Ascending aorta (tissue), 2 donors: ENCODE measurements around the gene ITGA11. TPM values are rescaled to one million over a fixed set of nuclear protein-coding genes. Genes with fewer than 3 reads are reported as not detected.

Experiments
- DNase-seq, 2 donors: peaks; one replicate each; pipeline ENCODE4 v3.0.0-alpha.2; 2019; ENCODE audit warnings: low spot score in 2 of 2
- H3K27ac ChIP-seq, 2 donors: fragments of 200-600 bp; sonication (generic); one replicate each; pipeline ENCODE4 v1.5.1; 2016 to 2017; ENCODE audit warnings: mild to moderate bottlenecking in 1 of 2
- H3K27me3 ChIP-seq: fragments of 200-600 bp; sonication (generic); one replicate; pipeline ENCODE4 v1.5.1; 2017
- H3K36me3 ChIP-seq, 2 donors: fragments of 200-600 bp; sonication (generic); one replicate each; pipeline ENCODE4 v1.5.1; 2016
- H3K4me1 ChIP-seq, 2 donors: fragments of 200-600 bp; sonication (generic); one replicate each; pipeline ENCODE4 v1.5.1; 2016 to 2017; ENCODE audit warnings: mild to moderate bottlenecking in 1 of 2
- H3K4me3 ChIP-seq, 2 donors: fragments of 200-600 bp; sonication (generic); one replicate each; pipeline ENCODE4 v1.5.1; 2016 to 2017; ENCODE audit warnings: mild to moderate bottlenecking in 1 of 2
- H3K9me3 ChIP-seq, 2 donors: fragments of 200-600 bp; sonication (generic); one replicate each; pipeline ENCODE4 v1.5.1; 2016
- intact Hi-C: fragments of 100-400 bp; cut with DNase I; formaldehyde crosslinking; loops from one replicate; pipeline ENCODE4 v1.15.1; 2023
- total RNA-seq: library from RNA; depleted of rRNA; stranded (reverse); fragments of >200 nt; gene quantifications from one replicate; pipeline ENCODE4 v1.1.0, GENCODE V29; 2016
- TF ChIP-seq, protein P1 (sequence below), 3 experiments: fragments of 200-600 bp in 2 of 3; fragments of 450-650 bp in 1 of 3; sonication (generic) in 2 of 3; IDR thresholded peaks; one replicate each; pipeline ENCODE4 v1.5.1; 2016 to 2019; ENCODE audit warnings: antibody characterized with exemption in 3 of 3, mild to moderate bottlenecking in 1 of 3, moderate library complexity in 1 of 3

ITGA11 gene
- total RNA-seq, 1 donor from 2014 or later = 136 TPM

DNA sequence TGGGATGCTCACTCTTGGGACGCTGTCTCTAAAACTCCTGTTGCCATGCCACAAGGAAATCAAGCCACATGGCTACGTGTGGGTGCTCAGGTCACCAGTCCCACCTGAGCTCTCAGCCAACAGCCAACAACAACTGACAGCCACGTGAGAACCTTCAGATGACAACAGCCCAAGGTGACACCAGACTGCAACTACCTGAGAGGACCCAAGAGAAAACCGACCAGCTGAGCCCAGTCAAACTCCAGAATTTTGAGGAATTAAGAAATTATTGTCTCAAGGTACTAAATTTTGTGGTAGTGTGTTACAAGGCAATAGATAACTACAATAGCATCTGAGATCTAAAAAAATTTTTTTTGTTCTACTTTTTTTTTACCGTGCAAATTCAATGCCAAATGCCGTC, 75.2 kb downstream of the ITGA11 start:
- TF ChIP-seq, protein P1, sequence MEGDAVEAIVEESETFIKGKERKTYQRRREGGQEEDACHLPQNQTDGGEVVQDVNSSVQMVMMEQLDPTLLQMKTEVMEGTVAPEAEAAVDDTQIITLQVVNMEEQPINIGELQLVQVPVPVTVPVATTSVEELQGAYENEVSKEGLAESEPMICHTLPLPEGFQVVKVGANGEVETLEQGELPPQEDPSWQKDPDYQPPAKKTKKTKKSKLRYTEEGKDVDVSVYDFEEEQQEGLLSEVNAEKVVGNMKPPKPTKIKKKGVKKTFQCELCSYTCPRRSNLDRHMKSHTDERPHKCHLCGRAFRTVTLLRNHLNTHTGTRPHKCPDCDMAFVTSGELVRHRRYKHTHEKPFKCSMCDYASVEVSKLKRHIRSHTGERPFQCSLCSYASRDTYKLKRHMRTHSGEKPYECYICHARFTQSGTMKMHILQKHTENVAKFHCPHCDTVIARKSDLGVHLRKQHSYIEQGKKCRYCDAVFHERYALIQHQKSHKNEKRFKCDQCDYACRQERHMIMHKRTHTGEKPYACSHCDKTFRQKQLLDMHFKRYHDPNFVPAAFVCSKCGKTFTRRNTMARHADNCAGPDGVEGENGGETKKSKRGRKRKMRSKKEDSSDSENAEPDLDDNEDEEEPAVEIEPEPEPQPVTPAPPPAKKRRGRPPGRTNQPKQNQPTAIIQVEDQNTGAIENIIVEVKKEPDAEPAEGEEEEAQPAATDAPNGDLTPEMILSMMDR (IDR thresholded peaks at IDR 0.05) = no peak
- Histone ChIP-seq H3K4me3 (no peak overlapping the region), H3K27ac (peak overlapping the region; percentile 96 to 98), H3K36me3 (peaks cover 22 to 38% of the 10 kb centered on the region in 2 donors), H3K4me1 (peaks cover 10 to 59% of the 10 kb centered on the region in 2 donors), H3K27me3 (no peaks in the 10 kb centered on the region), H3K9me3 (no peaks in the 10 kb centered on the region)
- intact Hi-C loops = no loop called here
- no peak for DNase-seq

DNA sequence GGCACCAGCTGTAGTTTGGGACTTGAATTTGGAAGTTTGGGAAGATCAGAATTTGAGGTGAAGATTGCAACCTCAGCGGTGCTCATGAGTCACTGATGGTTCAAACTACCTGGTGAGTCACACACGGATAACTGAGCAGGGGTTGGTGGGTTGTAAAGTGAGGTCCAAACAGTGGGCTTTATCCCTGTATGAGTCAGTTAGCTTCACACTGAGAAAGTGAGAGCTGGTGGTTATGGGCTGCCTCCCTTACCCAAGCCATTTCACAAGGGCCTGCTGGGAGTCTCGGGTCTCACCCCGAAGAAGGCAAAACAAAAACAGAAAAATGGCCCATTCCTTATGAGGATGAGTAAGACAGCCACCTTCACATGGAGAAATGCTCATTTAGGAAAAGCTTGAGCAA, 77.0 kb downstream of the ITGA11 start:
- no peak overlapping the region for H3K4me3 ChIP-seq
- H3K9me3 ChIP-seq = no peaks in the 10 kb centered on the region
- TF ChIP-seq, protein P1 (IDR thresholded peaks at IDR 0.05) = no peak
- H3K27ac ChIP-seq = peak overlapping the region; percentile 96 to 98
- DNase-seq = no peak
- H3K27me3 ChIP-seq = no peaks in the 10 kb centered on the region
- intact Hi-C loops = loop anchor here (5.0 kb wide), 1 partner anchor 132 kb away; no protein-coding TSS in a partner anchor
- H3K36me3 ChIP-seq = peaks cover 28 to 43% of the 10 kb centered on the region in 2 donors
- peaks cover 9 to 60% of the 10 kb centered on the region in 2 donors for H3K4me1 ChIP-seq

DNA sequence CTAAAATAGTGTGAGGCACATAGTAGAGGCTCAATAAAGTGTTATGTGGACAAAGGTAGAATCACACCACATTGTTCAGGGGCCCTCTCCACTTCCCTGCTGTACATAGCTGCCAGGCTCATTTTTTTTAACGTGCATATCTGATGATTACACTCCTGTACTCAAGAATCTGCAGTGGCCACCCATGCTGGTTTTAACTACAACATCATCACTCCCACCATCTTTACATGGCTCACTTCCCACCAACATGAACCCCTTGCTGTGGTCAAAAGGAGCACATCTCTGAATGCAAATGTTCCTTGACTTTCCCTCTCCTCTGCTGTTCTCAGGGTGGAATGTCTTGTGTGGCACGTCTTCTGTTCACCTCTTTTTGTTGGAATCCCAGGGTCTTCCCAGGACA, 77.7 kb downstream of the ITGA11 start:
- H3K4me3 ChIP-seq = no peak overlapping the region
- H3K4me1 ChIP-seq = peaks cover 14 to 58% of the 10 kb centered on the region in 2 donors
- no peaks in the 10 kb centered on the region for H3K9me3 ChIP-seq
- no peaks in the 10 kb centered on the region for H3K27me3 ChIP-seq
- intact Hi-C loops = loop anchor here (5.0 kb wide), 1 partner anchor 133 kb away; no protein-coding TSS in a partner anchor
- no peak for DNase-seq
- peaks cover 28 to 46% of the 10 kb centered on the region in 2 donors for H3K36me3 ChIP-seq
- H3K27ac ChIP-seq = peak overlapping the region; percentile 96 to 98
- TF ChIP-seq, protein P1 (IDR thresholded peaks at IDR 0.05) = no peak

DNA sequence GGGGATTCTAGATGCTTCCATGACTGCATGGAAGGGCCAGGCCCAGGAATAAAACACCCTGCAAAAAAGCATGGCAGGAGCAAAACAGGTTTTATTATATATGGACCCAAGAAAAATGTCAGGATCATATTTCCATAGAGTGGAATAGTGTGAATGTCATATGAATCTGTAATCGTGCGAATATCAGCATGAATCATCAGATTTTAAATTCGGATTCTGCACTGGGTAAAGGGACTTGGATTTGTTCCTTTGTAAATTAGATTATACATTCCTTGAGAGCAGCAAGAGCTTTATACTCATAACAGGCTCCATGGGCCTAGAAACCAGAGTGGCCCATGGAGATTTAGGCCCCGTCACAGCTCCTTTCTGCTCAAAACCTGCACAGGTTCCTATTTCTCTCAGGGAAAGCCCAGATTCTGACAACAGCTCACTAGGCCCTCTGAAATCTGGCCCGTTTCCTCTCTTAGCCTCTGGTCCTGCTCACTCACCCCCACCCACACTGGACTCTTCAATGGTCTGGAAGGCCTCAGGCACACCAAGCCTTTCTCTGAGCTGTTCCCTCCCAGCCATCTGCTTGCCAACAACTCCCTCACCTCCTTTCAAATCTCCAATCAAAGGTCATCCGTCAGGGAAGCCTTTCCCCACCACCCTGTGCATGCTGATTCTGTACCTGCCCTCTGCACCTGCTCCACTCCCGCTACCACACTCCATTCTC, 78.4 kb downstream of the ITGA11 start:
- no peaks in the 10 kb centered on the region for H3K9me3 ChIP-seq
- peak overlapping the region; percentile 96 to 98 for H3K27ac ChIP-seq
- DNase-seq = no peak
- H3K36me3 ChIP-seq = peaks cover 28 to 52% of the 10 kb centered on the region in 2 donors
- TF ChIP-seq, protein P1 (IDR thresholded peaks at IDR 0.05) = no peak
- H3K4me1 ChIP-seq = peaks cover 18 to 56% of the 10 kb centered on the region in 2 donors
- no peaks in the 10 kb centered on the region for H3K27me3 ChIP-seq
- H3K4me3 ChIP-seq = no peak overlapping the region
- intact Hi-C loops = loop anchor here (2.0 to 5.0 kb wide), 2 partner anchors 13 to 134 kb away; no protein-coding TSS in a partner anchor

DNA sequence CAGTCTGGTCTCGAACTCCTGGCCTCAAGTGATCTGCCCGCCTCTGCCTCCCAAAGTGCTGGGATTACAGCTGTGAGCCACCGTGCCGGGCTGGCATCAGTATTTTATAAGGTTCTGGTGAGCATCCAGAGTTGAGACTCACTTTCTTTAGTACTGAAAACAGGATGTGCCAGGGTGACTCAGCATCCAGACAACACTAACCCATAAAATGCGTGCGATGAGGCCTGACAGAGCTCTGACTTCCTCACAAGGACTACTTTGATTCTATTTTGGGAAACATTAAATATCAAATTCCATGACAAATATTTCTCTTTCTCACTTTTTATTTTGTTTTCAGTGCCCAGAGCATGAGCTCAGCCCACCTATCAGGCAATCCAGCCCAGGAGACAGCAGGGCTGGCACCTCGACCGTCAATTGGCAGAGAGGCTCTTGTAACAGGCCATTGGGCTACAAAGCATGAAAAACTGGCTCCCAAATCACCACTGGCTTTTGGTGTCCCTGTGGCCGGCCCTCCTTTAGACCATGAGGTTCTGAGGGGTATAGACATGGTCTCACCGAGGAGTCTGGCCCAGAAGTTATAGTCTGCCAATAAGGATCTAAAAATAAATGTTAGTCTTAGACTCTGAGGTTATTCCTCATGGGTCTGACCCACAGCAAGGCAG, 79.4 kb downstream of the ITGA11 start:
- H3K27ac ChIP-seq = peak overlapping the region; percentile 96 to 98
- DNase-seq = peak; percentile 81 to 96
- H3K4me1 ChIP-seq = peaks cover 18 to 62% of the 10 kb centered on the region in 2 donors
- no peaks in the 10 kb centered on the region for H3K27me3 ChIP-seq
- TF ChIP-seq, protein P1 (IDR thresholded peaks at IDR 0.05) = no peak
- no peak overlapping the region for H3K4me3 ChIP-seq
- H3K36me3 ChIP-seq = peaks cover 26 to 62% of the 10 kb centered on the region in 2 donors
- no peaks in the 10 kb centered on the region for H3K9me3 ChIP-seq
- intact Hi-C loops = loop anchor here (1.0 to 5.0 kb wide), 3 partner anchors 14 to 135 kb away; no protein-coding TSS in a partner anchor
